Spleen (tissue), 7 donors: Measurements from ENCODE around the gene MAP3K2.

ENCODE experiments used
- CTCF ChIP-seq, 11 experiments: fragments of 200-600 bp in 7 of 11; fragments of 450-650 bp in 4 of 11; sonication (generic) in 4 of 11; IDR thresholded peaks in 8 of 11; conservative IDR thresholded peaks in 3 of 11; 1 replicate in 7 of 11; 2 replicates in 4 of 11; pipeline versions ENCODE4 v1.4.0 to v1.8.0; 2016 to 2021; ENCODE audit warnings: antibody characterized with exemption in 11 of 11, inconsistent platforms in 4 of 11, mild to moderate bottlenecking in 1 of 11
- POLR2AphosphoS5 ChIP-seq, 3 donors: sonication (generic); formaldehyde crosslinking; IDR thresholded peaks; one replicate each; pipeline ENCODE4 v1.5.1; 2017; ENCODE audit warnings: antibody characterized with exemption in 3 of 3
- donor health status: DM: no; HTN: no; CAD: no; lungs with moderate emphysema.
- donor health status: DM: no; HTN: no; CAD: no.
- donor health status: DM: no; HTN: no; CAD: no.

GRCh38 chr2:127279781-127280180 is 108.0 kb downstream of the MAP3K2 start:
- TF ChIP-seq CTCF (IDR thresholded peaks at IDR 0.05 in 8 of 11, conservative IDR thresholded peaks at IDR 0.05 in 3 of 11), result no peak
- no peak for TF ChIP-seq POLR2AphosphoS5 (IDR thresholded peaks at IDR 0.05)
